Measurements from ENCODE around the gene MAGEB1.

Gene MAGEB1

DNA sequence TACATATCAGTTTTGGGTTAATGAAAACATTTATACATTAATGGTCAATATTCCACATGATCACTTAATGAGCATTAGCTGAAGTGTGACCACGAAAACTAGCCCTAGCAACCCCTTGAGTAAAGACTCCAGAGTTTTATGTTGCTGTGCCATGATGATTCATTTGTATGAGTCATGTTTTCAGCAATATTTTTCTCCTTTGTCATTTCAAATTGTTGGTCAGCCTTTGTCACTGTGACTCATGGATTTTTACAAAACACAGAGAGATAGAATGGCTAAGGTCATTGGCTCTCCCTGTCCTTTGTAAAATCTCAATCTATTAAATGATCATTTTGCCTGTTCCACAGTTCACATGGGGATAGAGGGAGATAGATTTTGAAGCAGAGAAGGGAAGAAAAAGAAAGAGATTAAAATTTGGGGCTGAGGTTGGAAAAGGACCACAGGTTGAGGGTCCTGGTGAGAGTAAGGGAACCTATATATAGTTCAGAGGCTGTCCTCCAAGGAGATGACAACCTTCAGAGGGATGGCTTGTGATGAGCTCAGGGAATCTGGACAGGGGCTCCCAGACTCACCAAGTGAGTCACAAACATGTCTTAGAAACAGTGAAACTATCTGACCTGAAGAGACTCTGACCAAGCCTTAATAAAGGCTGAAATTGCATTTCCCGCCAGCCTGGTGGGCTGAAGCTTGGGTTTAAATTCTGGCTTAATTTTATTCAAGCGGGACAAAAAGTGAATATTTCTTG, 36.7 kb downstream of the MAGEB1 start:
- no peaks in the 10 kb centered on the region for H3K27me3 ChIP-seq (ENCODE audit: control insufficient read depth in 5 of 5, insufficient read depth in 4 of 5, low read length in 5 of 5)
- H3K9ac ChIP-seq (ENCODE audit: low read length in 5 of 5), result no peak overlapping the region
- H3K27ac ChIP-seq (ENCODE audit: low read depth, low read length), result no peak overlapping the region
- no peak overlapping the region for H3K4me3 ChIP-seq (ENCODE audit: low read depth in 1 of 5, low read length in 5 of 5)
- no peaks in the 10 kb centered on the region for H3K9me3 ChIP-seq (ENCODE audit: control insufficient read depth in 5 of 5, low read length in 5 of 5)
- H3K4me1 ChIP-seq (ENCODE audit: control insufficient read depth in 5 of 5, insufficient read depth in 5 of 5, low read length in 5 of 5), result no peaks in the 10 kb centered on the region
- H3K36me3 ChIP-seq (ENCODE audit: control insufficient read depth in 5 of 5, insufficient read depth in 5 of 5, low read length in 5 of 5), result no peaks in the 10 kb centered on the region

- Histone ChIP-seq H3K9me3 (ENCODE audit: control insufficient read depth in 5 of 5, low read length in 5 of 5) (no peaks in the 10 kb centered on the region), H3K4me3 (ENCODE audit: low read depth in 1 of 5, low read length in 5 of 5) (no peak overlapping the region), H3K27me3 (ENCODE audit: control insufficient read depth in 5 of 5, insufficient read depth in 4 of 5, low read length in 5 of 5) (peaks cover 0 to 6% (median 0%) of the 10 kb centered on the region in 5 donors), H3K4me1 (ENCODE audit: control insufficient read depth in 5 of 5, insufficient read depth in 5 of 5, low read length in 5 of 5) (no peaks in the 10 kb centered on the region), H3K27ac (ENCODE audit: low read depth, low read length) (no peak overlapping the region), H3K36me3 (ENCODE audit: control insufficient read depth in 5 of 5, insufficient read depth in 5 of 5, low read length in 5 of 5) (no peaks in the 10 kb centered on the region), H3K9ac (ENCODE audit: low read length in 5 of 5) (no peak overlapping the region)
Measured at GRCh38 chrX:30296408-30297254, 49.7 kb downstream of the MAGEB1 start.

DNA sequence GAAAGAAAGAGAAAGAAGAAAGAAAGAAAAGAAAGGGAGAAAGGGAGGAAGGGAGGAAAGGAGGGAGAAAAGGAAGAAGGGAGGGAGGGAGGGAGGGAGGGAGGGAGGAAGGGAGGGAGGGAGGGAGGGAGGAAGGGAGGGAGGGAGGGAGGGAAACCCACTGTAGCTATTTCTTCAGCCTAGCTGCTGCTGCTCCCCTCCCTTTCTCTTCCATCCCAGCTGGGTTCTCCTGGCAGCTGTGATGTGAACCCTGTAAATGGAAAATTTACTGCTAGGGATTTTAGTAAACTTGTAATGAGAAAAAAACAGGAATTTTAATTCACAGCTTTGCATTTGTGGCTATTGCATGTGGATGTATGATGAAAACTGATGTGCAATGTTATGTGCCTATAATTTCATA, 54.3 kb downstream of the MAGEB1 start:
- Histone ChIP-seq H3K9ac (ENCODE audit: low read length in 5 of 5) (no peak overlapping the region), H3K9me3 (ENCODE audit: control insufficient read depth in 5 of 5, low read length in 5 of 5) (no peaks in the 10 kb centered on the region), H3K27ac (ENCODE audit: low read depth, low read length) (no peak overlapping the region), H3K27me3 (ENCODE audit: control insufficient read depth in 5 of 5, insufficient read depth in 4 of 5, low read length in 5 of 5) (peaks cover 0 to 7% (median 3%) of the 10 kb centered on the region in 5 donors), H3K4me3 (ENCODE audit: low read depth in 1 of 5, low read length in 5 of 5) (no peak overlapping the region), H3K4me1 (ENCODE audit: control insufficient read depth in 5 of 5, insufficient read depth in 5 of 5, low read length in 5 of 5) (peaks cover 0 to 15% (median 11%) of the 10 kb centered on the region in 5 donors), H3K36me3 (ENCODE audit: control insufficient read depth in 5 of 5, insufficient read depth in 5 of 5, low read length in 5 of 5) (no peaks in the 10 kb centered on the region)

Data from subcutaneous abdominal adipose tissue (tissue), 5 donors.